ENCODE measurements around the gene KCNS1. TPM values are rescaled to one million over a fixed set of nuclear protein-coding genes. Genes with fewer than 3 reads are reported as not detected.

Gene KCNS1
- total RNA-seq, 2 donors from 2014 or later, result not detected

GRCh38 chr20:45072066-45072465, 28.9 kb downstream of the KCNS1 start:
- Histone ChIP-seq H3K4me1 (no peaks in the 10 kb centered on the region), H3K36me3 (replicated peaks in 1 of 2; ENCODE audit: insufficient read depth in 1 of 2, low read depth in 2 of 2) (peaks cover 0 to 16% of the 10 kb centered on the region in 2 donors), H3K27ac (no peak overlapping the region), H3K9me3 (no peaks in the 10 kb centered on the region), H3K27me3 (no peaks in the 10 kb centered on the region), H3K4me3 (no peak overlapping the region)
- ATAC-seq (no peak), DNase-seq (no peak)
- WGBS, 2 donors, result 58 to 89% methylated on average over 1 of the region's 1 CpG
- intact Hi-C loops (cut with DNase I), result no loop called here
- TF ChIP-seq POLR2A (IDR thresholded peaks at IDR 0.05) (no peak), CTCF (IDR thresholded peaks at IDR 0.05) (no peak)

- Histone ChIP-seq H3K27me3 (no peaks in the 10 kb centered on the region), H3K27ac (no peak overlapping the region), H3K9me3 (no peaks in the 10 kb centered on the region), H3K4me1 (no peaks in the 10 kb centered on the region), H3K4me3 (no peak overlapping the region), H3K36me3 (replicated peaks in 1 of 2; ENCODE audit: insufficient read depth in 1 of 2, low read depth in 2 of 2) (peaks cover 0 to 15% of the 10 kb centered on the region in 2 donors)
- TF ChIP-seq CTCF (IDR thresholded peaks at IDR 0.05) (no peak), POLR2A (IDR thresholded peaks at IDR 0.05) (no peak)
- ATAC-seq, result no peak
- no peak for DNase-seq
- intact Hi-C loops (cut with DNase I), result no loop called here
- WGBS, 2 donors, result 90 to 91% methylated on average over 6 of the region's 6 CpGs
Observed at GRCh38 chr20:45070932-45071632, 29.8 kb downstream of the KCNS1 start.

- H3K4me3 ChIP-seq, result no peak overlapping the region
- no peak overlapping the region for H3K27ac ChIP-seq
- H3K36me3 ChIP-seq (replicated peaks in 1 of 2; ENCODE audit: insufficient read depth in 1 of 2, low read depth in 2 of 2), result peaks cover 0 to under 1% of the 10 kb centered on the region in 2 donors
- no peaks in the 10 kb centered on the region for H3K4me1 ChIP-seq
- WGBS, 2 donors, result 84 to 92% methylated on average over 1 of the region's 1 CpG
- no peak for TF ChIP-seq CTCF (IDR thresholded peaks at IDR 0.05)
- TF ChIP-seq POLR2A (IDR thresholded peaks at IDR 0.05), result no peak
- no peaks in the 10 kb centered on the region for H3K9me3 ChIP-seq
- ATAC-seq (no peak), DNase-seq (no peak)
- intact Hi-C loops (cut with DNase I), result no loop called here
- no peaks in the 10 kb centered on the region for H3K27me3 ChIP-seq
Observed at GRCh38 chr20:45069261-45069660, 31.7 kb downstream of the KCNS1 start.

- intact Hi-C loops (cut with DNase I), result no loop called here
- DNase-seq (no peak), ATAC-seq (no peak)
- no peaks in the 10 kb centered on the region for H3K9me3 ChIP-seq
- no peak overlapping the region for H3K27ac ChIP-seq
- H3K27me3 ChIP-seq, result no peaks in the 10 kb centered on the region
- H3K36me3 ChIP-seq (replicated peaks in 1 of 2; ENCODE audit: insufficient read depth in 1 of 2, low read depth in 2 of 2), result no peaks in the 10 kb centered on the region
- WGBS, 2 donors, result 75 to 80% methylated on average over 2 of the region's 2 CpGs
- H3K4me1 ChIP-seq, result no peaks in the 10 kb centered on the region
- no peak overlapping the region for H3K4me3 ChIP-seq
- TF ChIP-seq POLR2A (IDR thresholded peaks at IDR 0.05) (no peak), CTCF (IDR thresholded peaks at IDR 0.05) (no peak)
Observed at GRCh38 chr20:45067558-45067957, 33.4 kb downstream of the KCNS1 start.

- intact Hi-C loops (cut with DNase I), result no loop called here
- Histone ChIP-seq H3K27me3 (no peaks in the 10 kb centered on the region), H3K27ac (no peak overlapping the region), H3K4me1 (no peaks in the 10 kb centered on the region), H3K9me3 (no peaks in the 10 kb centered on the region), H3K4me3 (no peak overlapping the region), H3K36me3 (replicated peaks in 1 of 2; ENCODE audit: insufficient read depth in 1 of 2, low read depth in 2 of 2) (no peaks in the 10 kb centered on the region)
- WGBS, 2 donors, result 87 to 97% methylated on average over 4 of the region's 4 CpGs
- ATAC-seq (no peak), DNase-seq (no peak)
- no peak for TF ChIP-seq POLR2A (IDR thresholded peaks at IDR 0.05)
- TF ChIP-seq CTCF (IDR thresholded peaks at IDR 0.05), result no peak
Observed at GRCh38 chr20:45067087-45067486, 33.8 kb downstream of the KCNS1 start.

All from body of pancreas (tissue), 4 donors.